Measurements from ENCODE around the gene FOXN3.
A peak's percentile ranks its signal among the peaks of the same experiment; 100 is the strongest.
"Not testable (repeated sequence)": the region's sequence is repeated elsewhere in the genome, so short reads cannot be mapped to it uniquely, and the experiment has no call there.

Gene FOXN3

DNA sequence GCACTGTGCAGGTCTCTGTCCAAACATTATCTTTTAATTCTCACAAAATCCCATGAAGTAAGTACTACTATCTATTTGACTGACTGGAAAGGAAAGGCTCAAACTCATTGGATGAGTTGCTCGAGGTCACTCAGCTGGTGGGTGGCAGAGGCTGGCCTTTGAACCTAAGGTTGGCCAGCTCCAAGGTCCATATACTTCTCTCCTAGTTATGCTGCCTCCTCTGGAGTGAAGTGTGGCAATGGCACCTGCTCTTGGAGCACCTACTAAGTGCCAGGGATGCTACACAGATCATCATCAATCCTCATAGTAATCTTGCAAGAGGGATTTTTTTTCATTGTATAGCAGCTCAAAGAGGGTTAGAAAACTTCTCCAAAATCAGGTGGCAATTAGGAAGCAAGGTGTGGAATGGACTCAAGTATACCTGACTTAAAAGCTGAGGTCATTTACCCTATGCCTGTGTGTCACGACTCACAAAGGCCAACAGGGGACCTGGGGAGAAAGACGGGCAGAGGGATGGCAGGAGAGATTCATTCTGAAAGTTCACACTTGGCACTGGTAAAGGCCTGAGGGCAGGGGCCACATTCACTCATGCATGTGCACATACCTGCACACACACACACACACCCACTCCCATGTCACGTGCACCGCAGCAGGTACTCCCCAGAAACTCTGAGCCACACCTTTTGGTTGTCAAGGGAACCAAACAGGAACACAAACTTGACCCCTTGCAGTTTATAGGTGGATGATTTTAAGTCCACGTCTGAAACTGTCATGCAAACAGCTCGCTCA, 146.4 kb downstream of the FOXN3 start:
- DNase-seq, result no peak

DNA sequence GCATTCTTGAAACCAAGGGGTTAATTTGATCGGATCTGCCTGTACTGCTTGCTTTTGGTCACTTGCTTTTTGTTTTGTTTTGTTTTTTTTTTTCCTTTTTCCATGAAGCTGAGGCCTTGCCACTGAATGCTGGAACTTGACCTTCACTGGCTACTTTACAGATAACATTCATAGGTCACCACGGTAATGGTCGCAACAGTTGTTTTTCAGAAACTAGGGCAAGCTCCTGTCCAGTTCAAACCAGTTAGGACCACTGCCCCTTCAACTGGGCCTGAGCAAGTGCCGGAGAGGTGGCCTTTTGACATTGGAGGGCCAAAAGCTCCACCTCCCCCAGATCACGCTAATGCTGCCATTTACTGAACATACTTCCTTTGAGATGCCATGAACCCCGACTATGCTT, 147.6 kb downstream of the FOXN3 start:
- DNase-seq, result no peak

DNA sequence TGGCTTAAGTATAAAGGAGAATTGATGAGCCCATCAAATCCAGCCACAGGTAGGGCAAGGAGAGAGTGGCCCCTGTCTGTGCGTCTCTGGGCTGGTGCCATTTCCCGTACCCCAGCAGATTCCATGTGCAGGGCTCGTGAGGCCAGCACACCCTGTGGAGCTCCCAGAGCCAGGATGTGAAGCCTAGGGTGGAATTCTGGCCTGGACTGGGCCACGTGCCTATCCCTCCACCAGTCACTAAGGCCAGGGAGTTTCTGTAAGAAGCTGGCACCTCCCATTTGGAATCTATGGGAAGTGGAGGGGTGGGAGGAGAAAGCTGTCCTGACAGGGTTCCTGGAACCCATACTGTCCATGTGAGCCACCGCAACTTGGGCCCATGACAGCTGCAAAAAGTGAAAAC, 148.5 kb downstream of the FOXN3 start:
- no peak for DNase-seq

DNA sequence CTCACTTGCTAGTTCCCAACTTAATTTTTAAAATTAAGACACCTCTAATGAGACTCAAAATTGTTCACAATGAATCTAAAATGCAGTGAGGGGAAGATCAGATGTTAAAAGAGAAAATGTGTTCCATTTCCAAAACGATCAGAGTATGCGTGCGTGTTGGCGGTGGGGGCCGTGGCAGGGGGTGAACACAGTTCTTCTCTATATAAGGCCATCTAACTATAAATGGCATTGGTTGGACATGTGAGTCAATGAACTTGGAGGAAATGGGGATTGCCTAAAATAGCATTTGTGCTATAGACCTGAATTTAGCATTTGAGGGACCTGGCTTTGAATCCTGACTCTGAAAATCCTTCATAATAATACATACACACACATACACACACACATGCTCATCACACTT, 149.4 kb downstream of the FOXN3 start:
- no peak for DNase-seq

DNA sequence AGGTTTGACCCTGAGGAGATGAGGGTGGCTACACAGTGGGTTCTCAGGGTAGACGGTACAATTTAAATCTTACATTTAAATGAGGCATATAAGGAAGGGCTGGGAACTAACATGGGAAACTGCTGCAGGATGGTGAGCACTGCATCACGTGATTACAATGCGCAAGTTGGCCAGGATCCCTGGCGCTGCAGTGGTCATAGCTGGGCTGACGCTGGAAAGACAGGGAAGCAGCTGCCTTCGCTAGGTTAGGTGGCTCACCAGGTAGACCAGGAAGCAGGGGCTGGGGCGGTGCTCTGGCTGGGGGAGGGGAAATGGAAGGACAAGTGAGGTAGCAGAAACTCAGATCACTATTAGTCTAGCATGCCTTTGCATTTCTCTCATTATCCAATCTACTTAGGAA, 149.9 kb downstream of the FOXN3 start:
- DNase-seq, result no peak

DNA sequence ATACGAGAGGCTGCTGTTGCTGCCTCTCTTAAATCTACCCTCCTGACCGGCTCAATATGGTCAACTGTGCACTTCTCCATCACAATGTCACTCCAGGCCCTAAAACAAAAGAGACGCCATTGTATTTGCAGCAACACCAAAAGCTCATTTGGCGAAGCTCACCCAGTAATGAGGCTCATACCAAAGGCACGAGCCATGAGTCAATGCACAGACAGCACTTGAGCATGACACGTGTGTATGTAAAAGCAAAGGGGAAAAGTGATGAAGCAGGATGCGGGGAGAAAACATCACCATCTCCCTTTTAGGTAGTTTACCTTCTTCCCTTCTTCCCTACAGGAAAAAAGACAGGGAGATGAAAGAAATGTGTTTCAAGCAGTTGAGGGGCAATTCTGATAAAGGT, 150.3 kb downstream of the FOXN3 start:
- no peak for DNase-seq

DNA sequence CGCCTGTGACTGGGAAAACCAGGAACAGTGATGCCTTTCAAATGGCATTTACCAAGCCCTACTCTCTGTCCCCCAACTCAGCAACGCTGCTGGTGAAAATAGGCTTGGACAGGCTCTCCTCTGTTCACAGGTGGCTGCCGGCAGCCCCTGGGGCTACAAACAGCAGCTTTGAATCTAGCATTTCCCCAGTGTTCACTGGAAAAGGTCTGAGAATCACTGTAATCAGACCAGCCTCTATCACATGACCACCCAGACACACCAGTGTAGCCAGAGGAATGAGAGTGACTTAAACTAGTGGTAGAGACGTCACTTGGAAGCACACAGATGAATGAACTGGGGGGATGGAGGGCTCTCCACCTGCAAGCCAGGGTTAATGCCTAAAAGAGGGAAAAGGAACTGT, 151.8 kb downstream of the FOXN3 start:
- DNase-seq, result no peak

DNA sequence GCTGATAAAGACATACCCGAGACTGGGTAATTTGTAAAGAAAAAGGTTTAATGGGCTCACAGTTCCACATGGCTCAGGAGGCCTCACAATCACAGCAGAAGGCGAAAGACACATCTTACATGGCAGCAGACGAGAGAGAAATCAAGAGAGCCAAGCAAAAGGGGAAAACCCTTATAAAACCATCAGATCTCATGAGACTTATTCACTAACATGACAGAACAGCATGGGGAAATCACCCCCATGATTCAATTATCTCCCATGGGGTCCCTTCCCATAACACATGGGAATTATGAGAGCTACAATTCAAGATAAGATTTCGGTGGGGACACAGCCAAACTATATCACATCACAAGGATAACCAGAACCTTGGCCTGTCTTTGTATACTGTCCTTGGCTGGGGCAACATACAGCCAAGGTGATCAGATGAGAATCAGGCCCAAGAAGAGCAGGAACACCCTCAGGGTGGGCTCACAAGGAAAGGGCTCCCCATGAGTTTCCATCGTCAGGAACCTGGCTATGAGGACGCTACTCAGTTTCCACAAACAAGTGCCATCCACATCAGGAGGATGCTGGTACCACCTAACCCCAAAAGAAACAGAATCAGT, 152.7 kb downstream of the FOXN3 start:
- no peak for DNase-seq

DNA sequence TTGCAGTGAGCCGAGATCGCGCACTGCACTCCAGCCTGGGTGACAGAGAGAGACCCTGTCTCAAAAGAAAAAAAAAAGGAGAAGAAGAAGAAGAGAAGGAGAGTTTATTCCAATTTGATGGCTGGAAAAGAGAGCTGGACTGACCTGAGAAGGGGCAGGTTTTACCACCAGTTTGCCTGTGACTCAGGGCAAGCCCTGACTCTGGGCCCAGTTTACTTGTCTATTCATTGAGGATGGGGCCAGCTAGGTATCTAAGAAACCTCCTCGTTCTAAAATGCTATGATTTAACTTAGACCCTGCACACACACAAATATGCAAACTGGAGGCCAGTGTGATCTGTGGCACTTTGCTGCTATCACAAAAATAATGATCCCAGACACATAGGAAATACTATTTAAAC, 155.0 kb downstream of the FOXN3 start:
- DNase-seq, result no peak

DNA sequence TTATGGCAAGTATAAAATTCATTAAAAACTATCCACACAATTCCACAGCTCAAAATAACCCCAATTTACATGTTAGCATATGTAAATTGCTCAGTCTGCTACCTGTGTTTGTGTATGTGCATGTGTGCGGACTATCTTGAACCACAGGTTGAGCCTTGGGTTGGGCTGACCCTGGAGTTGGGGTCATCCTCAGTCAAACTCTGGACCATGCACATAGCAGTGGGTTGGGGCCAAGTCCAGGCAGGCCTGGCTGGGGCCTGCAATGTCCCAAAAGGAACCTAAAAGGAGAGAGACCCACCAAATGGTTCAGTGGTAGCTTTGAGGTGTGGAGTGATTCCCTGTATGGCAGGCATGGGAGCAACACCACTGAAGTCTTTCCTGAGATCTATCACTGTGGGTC, 156.1 kb downstream of the FOXN3 start:
- no peak for DNase-seq

DNA sequence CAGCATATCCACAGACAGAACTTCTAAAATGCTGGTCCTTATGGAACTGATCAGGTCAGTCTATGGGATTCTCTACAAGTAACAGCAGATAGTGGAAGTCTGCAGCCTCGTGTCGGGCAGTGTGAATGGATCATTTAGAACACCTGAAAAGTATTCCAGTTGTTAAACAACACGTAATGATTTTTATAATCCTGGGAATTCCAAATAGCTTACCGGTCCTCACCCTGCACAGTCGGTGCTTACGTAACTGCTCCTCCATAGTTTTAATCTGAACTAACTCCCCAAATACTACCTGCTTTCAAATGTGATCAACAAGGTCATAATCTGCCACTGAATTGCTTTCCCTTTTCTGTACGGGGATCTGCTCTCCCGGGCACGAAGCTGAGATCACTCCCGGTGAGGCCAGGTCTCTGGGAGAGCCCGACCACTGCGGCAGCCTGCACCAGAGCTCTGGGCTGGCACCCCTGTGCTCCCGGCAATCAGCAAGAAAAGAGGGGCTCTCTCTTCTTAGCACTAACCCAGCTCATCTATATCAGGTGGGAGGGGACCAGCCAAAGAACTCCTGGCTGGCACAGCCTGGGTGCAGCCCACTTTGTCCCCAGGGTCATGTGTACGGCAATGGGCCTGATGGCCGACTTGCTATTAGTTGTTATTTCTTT, 157.0 kb downstream of the FOXN3 start:
- no peak for DNase-seq

DNA sequence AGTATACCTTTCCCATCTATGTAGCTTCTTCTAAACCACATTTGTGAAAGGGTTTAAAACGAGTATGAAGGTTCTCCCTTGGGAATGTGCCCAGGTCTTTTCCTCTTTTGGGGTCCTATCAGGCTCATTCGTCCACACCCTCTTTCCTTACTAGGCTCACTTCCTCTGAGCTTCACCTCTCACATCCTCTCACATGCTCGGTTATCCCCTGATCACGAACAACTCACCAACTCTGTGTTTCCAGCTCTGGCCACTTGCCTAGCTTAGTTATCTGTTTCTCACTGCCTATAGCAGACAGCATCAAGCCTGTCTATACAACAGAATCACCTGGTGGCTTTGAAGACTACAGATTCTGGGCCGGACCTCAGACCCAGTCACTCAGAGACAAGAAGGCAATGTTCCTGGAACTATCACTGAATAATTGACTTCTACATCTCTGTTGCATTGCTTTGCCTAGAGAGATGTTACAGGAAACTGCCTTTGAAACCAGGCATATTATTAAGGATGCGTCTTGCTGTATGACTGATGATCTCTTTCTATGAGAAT, 158.2 kb downstream of the FOXN3 start:
- DNase-seq, result no peak

DNA sequence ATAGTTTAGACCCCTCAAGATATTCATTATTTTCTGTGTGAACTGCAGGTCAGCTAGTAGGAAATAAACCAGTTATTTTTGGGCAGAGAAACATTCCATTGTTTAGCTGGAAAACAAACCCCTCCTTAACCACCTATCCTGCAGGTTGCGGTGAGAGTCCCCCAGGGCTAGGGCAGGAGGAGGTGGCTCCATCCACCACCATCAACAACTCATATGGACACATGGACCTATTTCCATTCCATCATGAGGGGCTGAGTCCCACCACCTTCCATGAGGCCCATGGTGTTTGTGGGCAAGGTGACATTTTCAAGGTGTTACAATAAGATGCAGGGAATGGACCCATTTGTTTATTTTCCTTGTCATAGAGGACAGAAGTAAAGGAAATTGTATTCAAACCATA, 160.1 kb downstream of the FOXN3 start:
- DNase-seq, result no peak

DNA sequence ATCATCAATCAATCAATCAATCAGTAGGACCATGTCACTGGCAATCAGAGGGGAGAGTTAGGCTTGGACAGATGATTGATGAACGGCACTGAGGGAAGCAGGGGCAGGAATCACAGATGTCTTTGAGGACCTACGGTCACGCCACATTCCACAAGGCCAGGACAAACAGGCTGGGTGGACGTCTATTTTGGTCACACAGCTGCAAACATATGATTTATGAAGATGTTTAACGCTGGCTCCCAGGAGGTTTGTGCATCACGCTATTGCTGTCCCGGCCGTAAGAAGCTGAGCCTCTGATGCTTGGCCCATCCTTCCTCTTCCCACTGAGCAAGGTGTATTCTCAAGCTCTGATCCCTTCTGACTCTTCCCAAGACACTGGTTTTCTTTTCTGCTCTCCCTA, 160.8 kb downstream of the FOXN3 start:
- no peak for DNase-seq

DNA sequence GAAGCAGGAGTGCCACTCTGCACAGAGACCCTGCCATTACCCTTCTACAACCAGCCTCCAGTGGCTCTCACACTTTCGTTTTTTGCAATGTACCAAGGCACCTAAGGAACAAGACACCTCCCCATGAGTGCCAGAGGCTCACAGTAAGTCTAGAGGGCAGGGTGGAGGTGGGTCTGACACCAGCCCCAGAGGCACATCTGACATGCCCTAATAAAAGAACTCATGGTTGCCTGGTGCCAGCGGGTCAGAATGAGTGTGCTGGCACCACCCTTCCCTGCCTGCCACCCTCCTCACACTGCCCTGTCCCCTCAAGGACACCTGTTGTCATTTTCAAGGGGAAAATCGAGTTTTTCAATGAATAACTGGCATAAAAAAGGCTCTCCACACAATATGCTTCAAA, 161.2 kb downstream of the FOXN3 start:
- DNase-seq, result no peak

DNA sequence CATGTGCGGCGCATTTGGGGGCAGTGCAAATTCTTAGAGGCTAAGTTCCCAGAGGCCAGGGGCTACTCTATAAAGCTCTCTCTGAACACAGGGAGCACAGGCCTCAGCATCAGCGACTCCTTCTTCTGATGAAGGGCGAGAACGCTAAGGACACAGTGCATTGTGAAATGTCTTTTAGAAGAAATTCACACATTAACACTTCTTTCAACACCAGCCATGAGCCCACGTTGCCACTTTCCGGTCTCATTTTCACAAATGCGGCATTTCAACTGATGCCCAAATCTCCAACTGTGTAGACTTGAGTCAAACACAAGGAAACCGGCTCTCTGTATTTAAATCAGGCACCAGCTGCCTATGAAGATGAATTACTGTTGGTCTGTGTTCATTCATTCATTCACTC, 162.0 kb downstream of the FOXN3 start:
- DNase-seq, result no peak

DNA sequence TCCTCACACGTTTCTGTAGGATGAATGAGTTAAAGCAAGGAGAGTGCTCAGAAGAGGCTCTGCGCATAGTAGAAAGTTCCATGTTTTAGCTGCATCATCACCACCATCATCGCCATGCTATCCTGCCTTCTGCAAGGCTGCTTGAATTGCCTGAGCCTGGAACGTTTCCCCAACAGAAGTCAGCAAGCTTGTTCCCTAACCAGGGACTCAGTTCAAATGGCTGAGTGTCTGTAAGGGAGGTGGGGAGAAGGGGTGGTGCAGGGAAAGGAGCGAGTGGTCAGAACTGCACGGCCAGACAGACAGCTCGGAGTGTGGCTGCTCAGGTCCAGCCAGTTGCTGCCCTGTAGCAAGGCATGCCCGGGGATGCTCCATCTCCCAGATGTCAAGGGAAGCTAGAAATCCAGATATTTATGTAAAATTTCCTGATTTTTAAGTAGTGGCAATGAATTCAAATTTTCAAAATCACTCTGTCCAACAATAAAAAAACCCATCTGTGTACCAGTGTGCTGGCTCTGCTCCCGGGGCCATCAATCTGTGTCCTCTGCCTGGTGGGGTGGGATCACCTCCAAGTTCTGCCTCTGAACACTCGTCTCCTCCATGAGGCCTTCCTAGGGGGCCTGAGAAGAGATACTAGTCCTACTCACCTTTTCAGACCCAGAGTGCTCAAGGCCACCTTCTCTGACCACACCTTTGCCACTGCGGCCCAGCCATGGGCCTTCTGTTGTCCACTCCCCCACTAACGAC, 162.7 kb downstream of the FOXN3 start:
- DNase-seq, result peak; percentile 64

DNA sequence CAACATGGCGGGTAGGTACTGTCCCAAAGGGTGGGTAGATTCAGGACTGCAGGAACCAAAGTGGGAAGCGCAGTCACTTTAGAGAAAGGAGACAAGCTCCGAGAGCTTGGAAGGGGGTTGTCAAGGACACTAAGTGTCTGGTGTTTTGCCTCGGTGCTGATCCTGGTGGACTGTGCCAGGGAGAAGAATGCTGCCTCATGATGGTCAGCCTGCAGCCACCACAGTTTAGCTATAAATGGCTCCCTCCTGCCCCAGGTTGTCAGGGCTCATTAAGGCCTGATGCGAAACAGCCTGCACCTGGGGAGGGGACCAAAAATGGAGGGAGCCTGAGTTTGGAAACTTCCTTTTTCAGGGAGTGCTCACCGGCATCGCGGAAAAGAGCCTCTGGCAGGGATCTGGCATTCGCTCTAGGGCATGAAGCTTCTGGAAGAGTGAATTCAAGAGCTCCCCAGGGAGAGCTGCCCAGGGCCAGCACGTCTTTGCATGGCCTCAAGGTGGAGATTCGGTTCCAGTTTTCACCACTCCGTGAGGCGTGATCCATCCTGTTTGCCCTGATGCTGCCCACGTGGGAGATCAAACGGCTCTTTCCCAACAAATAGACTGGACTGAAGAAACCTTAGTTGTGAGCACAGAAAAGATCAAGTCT, 164.0 kb downstream of the FOXN3 start:
- DNase-seq, result no peak

DNA sequence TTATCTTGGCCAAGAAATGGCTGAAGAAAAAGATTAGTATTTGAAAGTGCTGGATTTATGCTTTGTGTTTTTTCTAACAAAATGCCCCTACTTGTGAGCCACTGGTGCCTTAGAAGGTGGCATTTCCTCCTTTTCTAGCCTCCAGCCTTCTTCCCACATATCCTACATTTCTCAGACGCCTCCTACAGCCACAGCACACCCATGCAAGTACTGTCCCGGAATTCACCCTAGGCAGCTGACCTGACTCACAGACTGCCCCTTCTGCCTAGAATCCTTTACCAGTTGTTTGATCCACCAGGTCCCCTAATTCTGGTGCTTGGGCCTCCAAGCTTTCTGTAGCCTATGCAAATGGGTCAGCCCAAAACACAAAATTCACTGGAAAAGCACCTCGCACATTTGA, 166.0 kb downstream of the FOXN3 start:
- DNase-seq, result no peak

DNA sequence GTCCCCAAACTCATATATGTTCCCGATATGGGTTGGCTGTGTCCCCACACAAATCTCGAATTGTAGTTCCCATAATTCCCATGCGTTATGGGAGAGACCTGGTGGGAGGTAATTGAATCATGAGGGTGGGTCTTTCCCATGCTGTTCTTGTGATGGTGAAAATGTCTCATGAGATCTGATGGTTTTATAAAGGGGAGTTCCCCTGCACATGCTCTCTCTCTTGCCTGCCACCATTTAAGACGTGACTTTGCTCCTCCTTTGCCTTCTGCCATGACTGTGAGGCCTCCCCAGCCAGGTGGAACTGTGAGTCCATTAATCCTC, 166.4 kb downstream of the FOXN3 start:
- DNase-seq, result not testable (repeated sequence)

DNA sequence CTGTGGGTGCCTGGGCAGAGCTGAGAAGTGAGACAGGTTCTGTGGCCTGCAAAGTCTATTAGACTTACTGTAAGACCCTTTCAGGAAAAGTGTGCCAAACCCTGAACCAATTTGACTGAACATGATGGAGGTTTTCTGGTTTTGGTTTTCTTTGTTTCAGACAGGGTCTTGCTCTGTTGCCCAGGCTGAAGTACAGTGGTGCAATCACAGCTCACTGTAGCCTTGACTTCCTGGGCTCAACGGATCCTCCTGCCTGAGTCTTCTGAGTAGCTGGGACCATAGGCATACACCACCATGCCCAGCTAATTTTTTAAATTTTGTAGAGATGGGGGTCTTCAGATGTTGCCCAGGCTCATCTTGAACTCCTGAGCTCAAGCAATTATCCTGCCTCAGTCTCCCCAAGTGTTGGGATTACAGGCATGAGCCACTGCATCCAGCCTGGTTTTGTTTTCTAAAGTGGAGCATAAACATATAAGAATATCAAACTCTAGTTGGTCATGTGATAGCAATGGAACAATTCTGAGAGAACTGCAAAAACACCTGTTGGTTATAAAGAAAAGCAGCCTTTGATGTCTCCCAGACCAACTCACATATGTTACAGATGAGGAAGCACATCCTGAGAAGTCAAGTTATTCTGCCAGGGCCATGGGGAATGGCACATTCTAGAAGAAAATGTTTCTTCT, 166.9 kb downstream of the FOXN3 start:
- no peak for DNase-seq

DNA sequence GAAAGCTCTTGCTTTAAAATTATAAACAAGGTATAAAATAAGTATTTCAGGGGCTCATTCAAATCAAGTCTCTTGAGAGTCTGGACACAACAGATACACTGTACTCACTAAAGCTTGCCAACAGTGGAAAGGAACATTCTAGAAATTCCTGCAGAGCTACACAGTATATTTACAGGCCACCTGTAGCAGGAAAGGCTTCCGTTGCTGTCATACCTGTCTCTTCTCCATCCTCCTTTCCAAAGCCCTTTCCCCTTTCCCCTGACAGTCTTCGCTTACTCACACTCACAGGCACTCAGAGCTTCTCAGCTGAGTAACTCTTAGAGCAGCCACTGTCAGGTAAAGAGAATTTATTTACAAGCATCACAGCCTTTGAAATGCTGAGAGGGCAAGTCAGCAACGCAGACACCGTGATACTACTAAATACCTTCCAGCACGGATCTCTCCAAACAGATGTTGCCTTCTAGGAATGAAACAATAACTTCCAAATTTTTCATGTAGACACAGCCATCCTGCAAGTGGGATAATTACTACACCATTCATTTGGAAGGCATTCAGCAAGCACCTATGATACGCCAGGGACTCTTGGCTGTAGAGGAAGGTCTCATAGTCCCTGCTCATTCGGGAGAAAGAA, 167.9 kb downstream of the FOXN3 start:
- peak; percentile 72 for DNase-seq
